Measurements from ENCODE around the gene TRAF7. TPM values are rescaled to one million over a fixed set of nuclear protein-coding genes. Genes with fewer than 3 reads are reported as not detected.

The TRAF7 gene
- total RNA-seq, 1 experiment from 2014 or later, result 118 TPM

- no TSS peak for BruUV-seq (replicated peaks)
- DNase-seq, result no peak
- Mint-ChIP-seq H3K9me3 (ENCODE audit: low read depth, unreplicated experiment) (no peaks in the 10 kb centered on the region), H3K36me3 (ENCODE audit: insufficient read depth, unreplicated experiment) (peaks cover 68% of the 10 kb centered on the region), H3K27ac (ENCODE audit: unreplicated experiment) (no peak overlapping the region), H3K4me1 (ENCODE audit: low read depth, unreplicated experiment) (peaks cover 14% of the 10 kb centered on the region), H3K4me3 (ENCODE audit: low read depth, unreplicated experiment) (no peak overlapping the region), H3K27me3 (ENCODE audit: unreplicated experiment) (peaks cover 25% of the 10 kb centered on the region)
- intact Hi-C loops (cut with micrococcal nuclease; ENCODE audit: unreplicated experiment), result no loop called here
- TF ChIP-seq, protein P1, sequence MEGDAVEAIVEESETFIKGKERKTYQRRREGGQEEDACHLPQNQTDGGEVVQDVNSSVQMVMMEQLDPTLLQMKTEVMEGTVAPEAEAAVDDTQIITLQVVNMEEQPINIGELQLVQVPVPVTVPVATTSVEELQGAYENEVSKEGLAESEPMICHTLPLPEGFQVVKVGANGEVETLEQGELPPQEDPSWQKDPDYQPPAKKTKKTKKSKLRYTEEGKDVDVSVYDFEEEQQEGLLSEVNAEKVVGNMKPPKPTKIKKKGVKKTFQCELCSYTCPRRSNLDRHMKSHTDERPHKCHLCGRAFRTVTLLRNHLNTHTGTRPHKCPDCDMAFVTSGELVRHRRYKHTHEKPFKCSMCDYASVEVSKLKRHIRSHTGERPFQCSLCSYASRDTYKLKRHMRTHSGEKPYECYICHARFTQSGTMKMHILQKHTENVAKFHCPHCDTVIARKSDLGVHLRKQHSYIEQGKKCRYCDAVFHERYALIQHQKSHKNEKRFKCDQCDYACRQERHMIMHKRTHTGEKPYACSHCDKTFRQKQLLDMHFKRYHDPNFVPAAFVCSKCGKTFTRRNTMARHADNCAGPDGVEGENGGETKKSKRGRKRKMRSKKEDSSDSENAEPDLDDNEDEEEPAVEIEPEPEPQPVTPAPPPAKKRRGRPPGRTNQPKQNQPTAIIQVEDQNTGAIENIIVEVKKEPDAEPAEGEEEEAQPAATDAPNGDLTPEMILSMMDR (IDR thresholded peaks at IDR 0.05; ENCODE audit: unreplicated experiment), result no peak
- CTCF ChIA-PET, result no interaction called here
These were observed 25.7 kb downstream of the TRAF7 start for GRCh38 chr16:2180962-2181923.

GRCh38 chr16:2181952-2182351, 26.4 kb downstream of the TRAF7 start:
- Mint-ChIP-seq H3K4me1 (ENCODE audit: low read depth, unreplicated experiment) (peaks cover 14% of the 10 kb centered on the region), H3K4me3 (ENCODE audit: low read depth, unreplicated experiment) (no peak overlapping the region), H3K36me3 (ENCODE audit: insufficient read depth, unreplicated experiment) (peaks cover 62% of the 10 kb centered on the region), H3K27ac (ENCODE audit: unreplicated experiment) (no peak overlapping the region), H3K9me3 (ENCODE audit: low read depth, unreplicated experiment) (no peaks in the 10 kb centered on the region), H3K27me3 (ENCODE audit: unreplicated experiment) (peaks cover 31% of the 10 kb centered on the region)
- intact Hi-C loops (cut with micrococcal nuclease; ENCODE audit: unreplicated experiment), result no loop called here
- TF ChIP-seq, protein P1 (IDR thresholded peaks at IDR 0.05; ENCODE audit: unreplicated experiment), result no peak
- no TSS peak for BruUV-seq (replicated peaks)
- no peak for DNase-seq
- CTCF ChIA-PET, result no interaction called here

DNA sequence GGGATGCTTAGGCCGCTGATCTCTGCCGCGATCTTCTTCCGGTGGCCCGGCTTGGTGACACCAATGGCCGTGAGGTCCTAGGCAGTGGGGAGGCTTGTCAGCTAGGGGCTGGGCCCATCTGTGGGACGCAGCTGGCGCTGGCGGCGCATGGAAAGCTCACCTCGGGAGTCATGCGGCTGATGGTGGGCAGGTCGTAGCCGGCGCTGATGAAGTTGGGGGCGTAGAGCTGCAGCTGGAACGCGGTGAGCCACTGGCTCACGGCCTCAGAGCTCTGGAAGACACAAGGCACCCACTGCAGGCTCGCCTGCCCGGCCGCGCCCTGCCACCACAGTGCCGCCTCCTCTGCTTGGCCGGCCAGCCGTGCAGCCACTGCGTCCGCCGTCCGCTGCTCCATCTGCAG, 28.1 kb downstream of the TRAF7 start:
- H3K36me3 Mint-ChIP-seq (ENCODE audit: insufficient read depth, unreplicated experiment), result peaks cover 49% of the 10 kb centered on the region
- H3K4me3 Mint-ChIP-seq (ENCODE audit: low read depth, unreplicated experiment), result no peak overlapping the region
- CTCF ChIA-PET, result no interaction called here
- DNase-seq, result no peak
- H3K27me3 Mint-ChIP-seq (ENCODE audit: unreplicated experiment), result peaks cover 31% of the 10 kb centered on the region
- no peaks in the 10 kb centered on the region for H3K9me3 Mint-ChIP-seq (ENCODE audit: low read depth, unreplicated experiment)
- TF ChIP-seq, protein P1 (IDR thresholded peaks at IDR 0.05; ENCODE audit: unreplicated experiment), result no peak
- H3K4me1 Mint-ChIP-seq (ENCODE audit: low read depth, unreplicated experiment), result peaks cover 14% of the 10 kb centered on the region
- intact Hi-C loops (cut with micrococcal nuclease; ENCODE audit: unreplicated experiment), result no loop called here
- BruUV-seq (replicated peaks), result no TSS peak
- H3K27ac Mint-ChIP-seq (ENCODE audit: unreplicated experiment), result no peak overlapping the region

GRCh38 chr16:2184346-2184745, 28.8 kb downstream of the TRAF7 start:
- CTCF ChIA-PET, result interaction anchor here (0.7 to 1.6 kb wide), 2 partner anchors 10 to 273 kb away, joined by 3 to 4 read pairs; no protein-coding TSS in a partner anchor
- Mint-ChIP-seq H3K4me1 (ENCODE audit: low read depth, unreplicated experiment) (peaks cover 14% of the 10 kb centered on the region), H3K27me3 (ENCODE audit: unreplicated experiment) (peaks cover 31% of the 10 kb centered on the region), H3K27ac (ENCODE audit: unreplicated experiment) (no peak overlapping the region), H3K9me3 (ENCODE audit: low read depth, unreplicated experiment) (no peaks in the 10 kb centered on the region), H3K4me3 (ENCODE audit: low read depth, unreplicated experiment) (no peak overlapping the region), H3K36me3 (ENCODE audit: insufficient read depth, unreplicated experiment) (peaks cover 43% of the 10 kb centered on the region)
- TF ChIP-seq, protein P1 (IDR thresholded peaks at IDR 0.05; ENCODE audit: unreplicated experiment), result no peak
- BruUV-seq (replicated peaks), result TSS peak; percentile 18
- no peak for DNase-seq
- intact Hi-C loops (cut with micrococcal nuclease; ENCODE audit: unreplicated experiment), result no loop called here

Measured in Calu3 (cell line).